Esophagus squamous epithelium (tissue), 5 donors: Measurements from ENCODE around the gene SLC35G4. TPM values are rescaled to one million over a fixed set of nuclear protein-coding genes. Genes with fewer than 3 reads are reported as not detected.
"Not testable (repeated sequence)": the region's sequence is repeated elsewhere in the genome, so short reads cannot be mapped to it uniquely, and the experiment has no call there.

ENCODE experiments used
- DNase-seq: peaks from one replicate; lab custom pipeline; 2025; lab: John Stamatoyannopoulos, UW
- H3K27ac ChIP-seq, 4 donors: fragments of 200-600 bp; sonication (generic); one replicate each; pipeline ENCODE4 v1.5.1; 2016 to 2019; ENCODE audit warnings: mild to moderate bottlenecking in 1 of 4
- H3K27me3 ChIP-seq, 4 donors: fragments of 200-600 bp; sonication (generic); 1 replicate in 3 of 4; 2 replicates in 1 of 4; pipeline versions ENCODE4 v1.5.1 to v1.6.0; 2017 to 2021; ENCODE audit warnings: antibody characterized with exemption in 1 of 4
- H3K36me3 ChIP-seq, 3 donors: fragments of 200-600 bp; sonication (generic); one replicate each; pipeline ENCODE4 v1.5.1; 2016 to 2019
- H3K4me1 ChIP-seq, 3 donors: fragments of 200-600 bp; sonication (generic); one replicate each; pipeline ENCODE4 v1.5.1; 2017 to 2019
- H3K4me3 ChIP-seq, 4 donors: fragments of 200-600 bp; sonication (generic); 1 replicate in 3 of 4; 2 replicates in 1 of 4; pipeline ENCODE4 v1.5.1; 2016 to 2019; ENCODE audit warnings: mild to moderate bottlenecking in 2 of 4, moderate library complexity in 1 of 4
- H3K9me3 ChIP-seq, 3 donors: fragments of 200-600 bp; sonication (generic); one replicate each; pipeline ENCODE4 v1.5.1; 2016 to 2019
- POLR2A ChIP-seq, 4 donors: fragments of 450-650 bp; IDR thresholded peaks; one replicate each; pipeline ENCODE4 v1.6.1; 2017; ENCODE audit warnings: antibody characterized with exemption in 4 of 4, mild to moderate bottlenecking in 4 of 4, moderate library complexity in 3 of 4
- WGBS, 2 donors: methylation state at CpG; one replicate each; pipeline ENCODE4 v1.1.5; 2018; 5-methylcytosine and 5-hydroxymethylcytosine counted together
- intact Hi-C: fragments of 100-400 bp; cut with DNase I; formaldehyde crosslinking; loops from one replicate; pipeline ENCODE4 v1.15.0; 2022
- total RNA-seq, 4 donors: library from RNA; depleted of rRNA; stranded (reverse); fragments of >200 nt; gene quantifications; one replicate each; pipeline ENCODE4 v1.1.0, GENCODE V29; 2016
- TF ChIP-seq, protein P1 (sequence below), 6 experiments: fragments of 450-650 bp in 4 of 6; fragments of 200-600 bp in 2 of 6; sonication (generic) in 2 of 6; IDR thresholded peaks; one replicate each; pipeline ENCODE4 v1.5.1; 2016 to 2019; ENCODE audit warnings: antibody characterized with exemption in 6 of 6, mild to moderate bottlenecking in 4 of 6, moderate library complexity in 4 of 6
- donor health status: DM: yes; HTN: yes; CAD: no.

SLC35G4 gene
- total RNA-seq, 4 donors from 2014 or later = not detected

DNA sequence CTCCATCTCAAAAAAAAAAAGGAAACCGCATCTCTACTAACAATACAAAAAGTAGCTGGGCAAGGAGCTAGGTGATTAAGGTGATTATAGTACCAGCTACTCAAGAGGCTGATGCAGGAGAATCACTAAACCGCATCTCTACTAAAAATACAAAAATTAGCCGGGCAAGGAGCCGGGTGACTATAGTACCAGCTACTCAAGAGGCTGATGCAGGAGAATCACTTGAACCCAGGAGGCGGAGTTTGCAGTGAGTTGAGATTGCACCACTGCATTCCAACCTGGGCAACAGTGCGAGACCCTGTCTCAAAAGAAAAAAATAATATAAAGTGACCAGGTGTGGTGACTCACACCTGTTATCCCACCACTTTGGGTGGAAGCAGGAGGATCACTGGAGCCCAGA, 5.6 kb downstream of the SLC35G4 start:
- H3K27me3 ChIP-seq, H3K4me3 ChIP-seq, H3K36me3 ChIP-seq, DNase-seq, H3K27ac ChIP-seq, intact Hi-C loops, H3K4me1 ChIP-seq: not testable (repeated sequence)
- 87% methylated on average over 6 of the region's 6 CpGs; no CpG with 5 or more reads in 1 of the 2 donors for WGBS, 2 donors
- peaks cover 0 to 12% (median 12%) of the 10 kb centered on the region in 3 donors for H3K9me3 ChIP-seq

DNA sequence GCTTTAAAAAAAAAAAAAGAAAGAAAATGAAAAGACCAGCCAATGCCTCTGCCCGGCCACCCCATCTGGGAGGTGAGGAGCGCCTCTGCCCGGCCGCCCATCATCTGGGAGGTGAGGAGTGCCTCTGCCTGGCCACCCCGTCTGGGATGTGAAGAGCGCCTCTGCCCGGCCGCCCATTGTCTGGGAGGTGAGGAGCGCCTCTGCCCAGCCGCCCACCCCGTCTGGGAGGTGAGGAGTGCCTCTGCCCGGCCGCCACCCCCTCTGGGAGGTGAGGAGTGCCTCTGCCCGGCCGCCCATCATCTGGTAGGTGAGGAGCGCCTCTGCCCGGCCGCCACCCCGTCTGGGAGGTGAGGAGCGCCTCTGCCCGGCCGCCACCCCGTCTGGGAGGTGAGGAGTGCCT, 37.9 kb downstream of the SLC35G4 start:
- H3K4me3 ChIP-seq, DNase-seq, H3K27me3 ChIP-seq, intact Hi-C loops, H3K36me3 ChIP-seq, H3K4me1 ChIP-seq, H3K9me3 ChIP-seq, H3K27ac ChIP-seq: not testable (repeated sequence)
- 91 to 98% methylated on average over 5 to 9 of the region's 23 CpGs for WGBS, 2 donors

DNA sequence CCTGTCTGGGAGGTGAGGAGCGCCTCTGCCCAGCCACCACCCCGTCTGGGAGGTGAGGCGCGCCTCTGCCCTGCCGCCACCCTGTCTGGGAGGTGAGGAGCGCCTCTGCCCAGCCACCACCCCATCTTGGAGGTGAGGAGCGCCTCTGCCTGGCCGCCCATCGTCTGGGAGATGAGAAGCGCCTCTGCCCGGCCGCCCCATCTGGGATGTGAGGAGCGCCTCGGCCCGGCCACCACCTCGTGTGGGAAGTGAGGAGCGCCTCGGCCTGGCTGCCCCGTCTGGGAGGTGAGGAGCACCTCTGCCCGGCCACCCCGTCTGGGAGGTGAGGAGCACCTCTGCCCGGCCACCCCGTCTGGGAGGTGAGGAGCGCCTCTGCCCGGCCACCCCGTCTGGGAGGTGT, 38.4 kb downstream of the SLC35G4 start:
- H3K27ac ChIP-seq, DNase-seq, H3K9me3 ChIP-seq, H3K4me3 ChIP-seq, H3K27me3 ChIP-seq, H3K36me3 ChIP-seq, H3K4me1 ChIP-seq, intact Hi-C loops: not testable (repeated sequence)
- no CpG with 5 or more reads among the region's 26 CpGs for WGBS, 2 donors

DNA sequence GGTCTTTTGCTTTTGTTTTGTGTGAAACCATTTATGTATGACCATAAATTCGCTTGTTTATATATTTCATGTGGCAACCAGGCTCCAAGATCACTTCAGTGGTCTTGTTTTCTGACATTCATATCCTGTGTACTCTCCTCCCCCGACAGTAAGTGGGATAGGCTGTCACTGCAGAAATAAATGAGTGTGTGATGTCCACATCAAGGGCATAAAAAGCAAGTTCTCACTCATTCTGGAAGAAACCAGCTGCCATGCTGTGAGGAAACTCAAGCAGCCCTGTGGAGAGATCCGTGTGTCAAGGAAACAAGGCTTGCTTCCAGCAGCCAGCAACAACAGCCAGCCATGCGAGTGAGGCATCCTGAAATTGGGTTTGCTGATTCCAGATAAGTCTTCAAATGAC, 40.4 kb downstream of the SLC35G4 start:
- DNase-seq = no peak
- Histone ChIP-seq H3K4me3 (no peak overlapping the region), H3K9me3 (peaks cover 0 to 8% (median 0%) of the 10 kb centered on the region in 3 donors), H3K36me3 (no peaks in the 10 kb centered on the region), H3K27me3 (peaks cover 0 to 16% (median 0%) of the 10 kb centered on the region in 4 donors), H3K4me1 (peaks cover 0 to under 1% (median 0%) of the 10 kb centered on the region in 3 donors), H3K27ac (no peak overlapping the region)
- TF ChIP-seq, protein P1, sequence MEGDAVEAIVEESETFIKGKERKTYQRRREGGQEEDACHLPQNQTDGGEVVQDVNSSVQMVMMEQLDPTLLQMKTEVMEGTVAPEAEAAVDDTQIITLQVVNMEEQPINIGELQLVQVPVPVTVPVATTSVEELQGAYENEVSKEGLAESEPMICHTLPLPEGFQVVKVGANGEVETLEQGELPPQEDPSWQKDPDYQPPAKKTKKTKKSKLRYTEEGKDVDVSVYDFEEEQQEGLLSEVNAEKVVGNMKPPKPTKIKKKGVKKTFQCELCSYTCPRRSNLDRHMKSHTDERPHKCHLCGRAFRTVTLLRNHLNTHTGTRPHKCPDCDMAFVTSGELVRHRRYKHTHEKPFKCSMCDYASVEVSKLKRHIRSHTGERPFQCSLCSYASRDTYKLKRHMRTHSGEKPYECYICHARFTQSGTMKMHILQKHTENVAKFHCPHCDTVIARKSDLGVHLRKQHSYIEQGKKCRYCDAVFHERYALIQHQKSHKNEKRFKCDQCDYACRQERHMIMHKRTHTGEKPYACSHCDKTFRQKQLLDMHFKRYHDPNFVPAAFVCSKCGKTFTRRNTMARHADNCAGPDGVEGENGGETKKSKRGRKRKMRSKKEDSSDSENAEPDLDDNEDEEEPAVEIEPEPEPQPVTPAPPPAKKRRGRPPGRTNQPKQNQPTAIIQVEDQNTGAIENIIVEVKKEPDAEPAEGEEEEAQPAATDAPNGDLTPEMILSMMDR (IDR thresholded peaks at IDR 0.05) = no peak
- no peak for TF ChIP-seq POLR2A (IDR thresholded peaks at IDR 0.05)
- 55 to 67% methylated on average over 3 to 4 of the region's 4 CpGs for WGBS, 2 donors
- intact Hi-C loops = no loop called here

DNA sequence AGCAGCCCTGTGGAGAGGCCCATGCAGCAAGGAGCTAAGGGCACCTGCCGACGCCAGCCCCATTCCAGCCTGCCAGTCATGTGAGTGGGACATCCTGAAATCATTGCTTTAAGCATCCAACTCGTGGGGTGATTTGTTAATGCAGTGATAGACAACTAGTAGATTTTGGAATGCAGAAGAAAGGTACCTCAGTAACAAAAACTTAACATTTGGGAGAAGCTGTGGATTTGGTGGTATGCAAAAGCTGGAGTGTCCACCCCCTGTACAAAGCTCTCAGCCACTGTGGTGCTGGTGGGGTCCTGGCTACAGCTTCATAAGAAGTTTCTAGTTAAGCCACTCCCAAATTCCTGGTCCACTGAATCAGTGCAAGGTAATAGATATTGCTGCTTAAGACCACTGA, 42.5 kb downstream of the SLC35G4 start:
- intact Hi-C loops = no loop called here
- Histone ChIP-seq H3K27me3 (peaks cover 0 to 23% (median 0%) of the 10 kb centered on the region in 4 donors), H3K4me1 (peaks cover 0 to 11% (median 4%) of the 10 kb centered on the region in 3 donors), H3K4me3 (no peak overlapping the region), H3K9me3 (peaks cover 0 to 8% (median 0%) of the 10 kb centered on the region in 3 donors), H3K27ac (no peak overlapping the region), H3K36me3 (no peaks in the 10 kb centered on the region)
- TF ChIP-seq, protein P1 (IDR thresholded peaks at IDR 0.05) = no peak
- TF ChIP-seq POLR2A (IDR thresholded peaks at IDR 0.05) = no peak
- no peak for DNase-seq
- 65 to 86% methylated on average over 1 to 3 of the region's 3 CpGs for WGBS, 2 donors

DNA sequence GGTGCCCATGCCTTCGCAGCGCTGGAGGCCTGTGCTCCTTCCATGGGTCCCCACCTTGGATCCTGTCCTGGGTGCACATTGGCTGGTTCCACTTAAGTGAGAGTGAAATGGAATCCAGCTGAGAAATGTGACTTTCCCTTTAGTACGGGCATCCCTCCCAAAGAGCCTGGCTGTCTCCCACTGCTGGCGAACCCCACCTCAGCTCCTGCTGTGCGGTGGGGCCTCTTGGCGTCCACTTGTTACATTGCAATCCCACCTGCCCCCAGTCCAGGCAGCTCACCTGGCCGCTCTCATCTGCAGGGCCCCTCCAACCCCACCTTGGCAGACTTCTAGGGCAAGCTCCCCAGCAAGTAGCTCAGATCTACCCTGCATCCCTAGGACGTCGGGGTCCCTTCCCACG, 44.1 kb downstream of the SLC35G4 start:
- H3K36me3 ChIP-seq = no peaks in the 10 kb centered on the region
- no peaks in the 10 kb centered on the region for H3K9me3 ChIP-seq
- DNase-seq = no peak
- no peak for TF ChIP-seq POLR2A (IDR thresholded peaks at IDR 0.05)
- TF ChIP-seq, protein P1 (IDR thresholded peaks at IDR 0.05) = no peak
- intact Hi-C loops = no loop called here
- no peak overlapping the region for H3K27ac ChIP-seq
- WGBS, 2 donors = 85% methylated on average over 8 to 9 of the region's 10 CpGs
- H3K27me3 ChIP-seq = peaks cover 0 to 34% (median 0%) of the 10 kb centered on the region in 4 donors
- no peak overlapping the region for H3K4me3 ChIP-seq
- peaks cover 0 to 11% (median 4%) of the 10 kb centered on the region in 3 donors for H3K4me1 ChIP-seq
